HG02798 (cell line): ENCODE measurements around the gene EXOC6B.
"Not testable (repeated sequence)": the region's sequence is repeated elsewhere in the genome, so short reads cannot be mapped to it uniquely, and the experiment has no call there.

Experiments
- ATAC-seq: cut with Tn5 transposase; IDR thresholded peaks from one replicate; pipeline ENCODE4 v1.9.1; 2021; ENCODE audit warnings: mild to moderate bottlenecking; ENCODE audit not compliant: unreplicated experiment, poor library complexity

Gene EXOC6B

GRCh38 chr2:72694715-72695496, 130.9 kb downstream of the EXOC6B start:
- no peak for ATAC-seq

- no peak for ATAC-seq
Measured at GRCh38 chr2:72689579-72690195, 136.1 kb downstream of the EXOC6B start.

- ATAC-seq: no peak
Measured at GRCh38 chr2:72685638-72686213, 140.1 kb downstream of the EXOC6B start.

- ATAC-seq: no peak
Measured at GRCh38 chr2:72682061-72682460, 143.8 kb downstream of the EXOC6B start.

GRCh38 chr2:72681016-72681995, 144.5 kb downstream of the EXOC6B start:
- ATAC-seq: no peak

- peak; percentile 82 for ATAC-seq
Measured at GRCh38 chr2:72678024-72678423, 147.8 kb downstream of the EXOC6B start.

GRCh38 chr2:72676341-72677025, 149.3 kb downstream of the EXOC6B start:
- ATAC-seq: no peak

- no peak for ATAC-seq
Measured at GRCh38 chr2:72674982-72675915, 150.6 kb downstream of the EXOC6B start.

GRCh38 chr2:72673279-72673678, 152.6 kb downstream of the EXOC6B start:
- no peak for ATAC-seq

- ATAC-seq: no peak
Measured at GRCh38 chr2:72669121-72669520, 156.7 kb downstream of the EXOC6B start.

GRCh38 chr2:72668647-72669046, 157.2 kb downstream of the EXOC6B start:
- no peak for ATAC-seq

- no peak for ATAC-seq
Measured at GRCh38 chr2:72665448-72665847, 160.4 kb downstream of the EXOC6B start.

GRCh38 chr2:72661985-72662384, 163.8 kb downstream of the EXOC6B start:
- ATAC-seq: no peak

GRCh38 chr2:72649810-72650209, 176.0 kb downstream of the EXOC6B start:
- ATAC-seq: no peak

- ATAC-seq: not testable (repeated sequence)
Measured at GRCh38 chr2:72641221-72641620, 184.6 kb downstream of the EXOC6B start.

- ATAC-seq: no peak
Measured at GRCh38 chr2:72638600-72639211, 187.1 kb downstream of the EXOC6B start.

- no peak for ATAC-seq
Measured at GRCh38 chr2:72636210-72636609, 189.6 kb downstream of the EXOC6B start.

GRCh38 chr2:72630767-72631166, 195.1 kb downstream of the EXOC6B start:
- ATAC-seq: no peak
